Measurements from ENCODE around the gene AXL. TPM values are rescaled to one million over a fixed set of nuclear protein-coding genes. Genes with fewer than 3 reads are reported as not detected.

AXL gene
- total and polyA plus RNA-seq, 9 of the 15 experiments (the other 6 are each of a cell fraction or from before 2014, with no cell fraction given): 0.80 to 6.6 (median 1.6) TPM

- TF ChIP-seq MBD1 (CRISPR knock-in tag; IDR thresholded peaks at IDR 0.05): no peak
- peak; percentile 73; the same call in 1 of the 2 replicates for TF ChIP-seq ZNF609 (CRISPR knock-in tag; IDR thresholded peaks at IDR 0.05; ENCODE audit: borderline replicate concordance)
- TF ChIP-seq ZZZ3 (IDR thresholded peaks at IDR 0.05): peak; percentile 69
- peak; percentile 58 for TF ChIP-seq ATF3 (IDR thresholded peaks at IDR 0.05)
- no peak for TF ChIP-seq ATF3 (CRISPR knock-in tag; conservative IDR thresholded peaks at IDR 0.05)
- peak; percentile 3; the same call in 1 of the 2 replicates for TF ChIP-seq NFE2 (IDR thresholded peaks at IDR 0.05; ENCODE audit: low read depth)
- TF ChIP-seq ZC3H8 (IDR thresholded peaks at IDR 0.05): 0 out of 2 replicates have a peak, but pooled peaks have one; percentile 46
- TF ChIP-seq ZKSCAN3 (CRISPR knock-in tag; IDR thresholded peaks at IDR 0.05): no peak
- no peak for TF ChIP-seq JUNB (CRISPR knock-in tag; conservative IDR thresholded peaks at IDR 0.05)
- TF ChIP-seq USF1 (CRISPR knock-in tag; IDR thresholded peaks at IDR 0.05): peak; percentile 85
- peak; percentile 71; the same call in 1 of the 2 replicates for TF ChIP-seq ZNF24 (IDR thresholded peaks at IDR 0.05)
- TF ChIP-seq ZNF398 (CRISPR knock-in tag; IDR thresholded peaks at IDR 0.05): no peak
- TF ChIP-seq DLX4 (CRISPR knock-in tag; IDR thresholded peaks at IDR 0.05): no peak
- TF ChIP-seq GTF2B (IDR thresholded peaks at IDR 0.05; ENCODE audit: extremely low read depth, insufficient read length): no peak
- TF ChIP-seq RBM17 (IDR thresholded peaks at IDR 0.05; ENCODE audit: borderline replicate concordance, low read depth, low read length): no peak
Measured at GRCh38 chr19:41310033-41310831, 91.2 kb downstream of the AXL start, which contains the start of gene CCDC97 (continued).
